NCI-H446 treated with DMSO at 0.1 percent for 48 hours (cell line): ENCODE measurements around the gene LRRC3C.

Source experiments
- DNase-seq: peaks from one replicate; lab custom pipeline; 2025; lab: John Stamatoyannopoulos, UW

The LRRC3C gene

GRCh38 chr17:39949028-39949427 lies 21.5 kb downstream of the LRRC3C start:
- no peak for DNase-seq

GRCh38 chr17:39950871-39951348 lies 23.4 kb downstream of the LRRC3C start:
- DNase-seq, result no peak

DNA sequence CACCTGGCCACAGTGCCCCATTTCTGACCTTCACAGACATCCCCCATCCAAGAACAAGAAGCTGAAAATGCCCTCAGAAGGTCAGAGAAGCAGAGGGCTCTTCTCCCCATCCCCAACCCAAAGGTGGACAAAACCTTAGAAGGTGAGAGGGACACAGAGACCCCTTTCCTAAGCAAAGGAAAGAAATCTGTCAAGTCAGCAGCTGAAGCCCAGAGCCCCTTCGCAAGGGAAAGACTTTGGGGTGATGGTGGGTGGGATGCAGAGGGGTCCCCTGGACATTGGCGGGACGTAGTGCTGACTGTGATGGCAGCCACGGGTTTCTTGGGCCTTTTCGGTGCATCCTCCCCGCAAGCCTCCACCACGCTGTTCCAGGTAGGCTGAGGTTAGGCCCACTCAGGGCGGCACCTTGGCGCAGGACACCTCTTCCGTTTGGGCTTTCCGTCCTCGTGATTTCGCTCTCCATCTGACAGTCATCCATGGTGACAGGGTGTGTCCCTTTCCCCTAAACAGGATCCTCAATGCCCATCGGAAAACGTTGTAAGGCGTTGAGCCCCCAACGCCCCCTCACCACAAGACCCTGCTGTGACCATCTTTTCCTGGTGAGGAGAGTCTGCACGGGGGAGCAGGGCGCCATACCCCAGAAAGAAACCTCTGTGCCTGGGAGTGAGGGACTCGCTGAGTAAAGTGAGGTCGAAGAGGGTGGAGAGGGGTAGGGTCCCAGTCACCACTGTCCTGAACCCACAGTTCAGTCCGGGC lies 24.6 kb downstream of the LRRC3C start:
- no peak for DNase-seq

DNA sequence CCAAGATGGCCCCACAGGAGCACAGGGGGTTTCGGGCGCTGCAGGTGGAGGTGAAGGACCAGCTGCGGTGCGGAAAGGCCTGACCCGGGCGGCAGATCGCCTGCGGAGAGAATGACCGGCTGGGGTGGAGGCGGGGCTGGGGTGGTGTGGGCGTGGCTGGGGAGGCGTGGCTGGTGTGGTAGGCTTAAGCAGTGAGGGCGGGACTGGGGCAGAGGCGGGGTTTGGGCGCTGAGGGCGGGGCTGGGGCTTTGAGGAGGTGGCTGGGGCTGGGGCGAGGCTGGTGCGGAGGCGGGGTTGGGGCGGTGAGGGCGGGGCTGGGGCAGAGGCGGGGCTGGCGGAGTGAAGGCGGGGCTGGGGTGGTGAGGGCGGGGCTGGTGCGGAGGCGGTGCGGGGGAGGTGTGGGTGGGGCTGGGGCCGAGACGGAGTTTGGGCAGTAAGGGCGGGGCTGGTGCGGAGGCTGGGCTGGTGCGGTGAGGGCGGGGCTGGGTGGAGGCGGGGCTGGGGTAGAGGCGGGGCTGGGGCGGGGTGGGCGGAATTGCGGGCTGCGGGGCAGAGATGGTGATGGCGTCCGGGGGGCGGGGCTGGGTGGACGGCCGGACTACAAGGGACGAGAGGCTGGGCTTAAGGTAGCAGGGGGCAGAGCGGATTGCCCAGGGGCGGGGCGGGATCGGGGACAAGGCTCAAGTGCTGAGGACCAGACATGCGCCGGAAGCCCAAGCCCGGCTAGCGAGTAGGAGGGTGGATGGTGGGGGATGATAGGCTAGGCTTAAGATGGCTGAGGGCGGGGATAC lies 25.3 kb downstream of the LRRC3C start:
- DNase-seq, result peak; percentile 72

GRCh38 chr17:39953471-39953888 lies 25.9 kb downstream of the LRRC3C start:
- no peak for DNase-seq

DNA sequence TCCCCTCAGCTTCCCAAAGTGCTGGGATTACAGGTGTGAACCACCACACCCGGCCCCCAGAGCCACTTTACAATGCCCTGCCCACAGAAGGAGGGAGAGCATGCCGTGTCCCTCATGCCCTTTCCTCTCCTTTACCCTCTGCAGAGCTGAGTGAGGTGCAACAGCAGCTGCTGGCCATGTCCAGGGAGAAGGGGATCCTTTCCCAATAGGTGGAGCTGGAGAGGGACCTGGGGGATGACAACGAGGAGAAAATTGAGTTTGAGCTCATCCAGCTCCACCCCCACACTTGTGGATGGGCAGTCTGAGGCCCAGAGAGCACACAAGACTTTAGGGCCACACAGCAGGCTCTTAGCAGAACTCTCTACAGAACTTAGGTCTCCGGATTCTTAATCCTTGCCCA lies 27.3 kb downstream of the LRRC3C start:
- no peak for DNase-seq

- no peak for DNase-seq
Observed at GRCh38 chr17:39955726-39956225, 28.2 kb downstream of the LRRC3C start.

DNA sequence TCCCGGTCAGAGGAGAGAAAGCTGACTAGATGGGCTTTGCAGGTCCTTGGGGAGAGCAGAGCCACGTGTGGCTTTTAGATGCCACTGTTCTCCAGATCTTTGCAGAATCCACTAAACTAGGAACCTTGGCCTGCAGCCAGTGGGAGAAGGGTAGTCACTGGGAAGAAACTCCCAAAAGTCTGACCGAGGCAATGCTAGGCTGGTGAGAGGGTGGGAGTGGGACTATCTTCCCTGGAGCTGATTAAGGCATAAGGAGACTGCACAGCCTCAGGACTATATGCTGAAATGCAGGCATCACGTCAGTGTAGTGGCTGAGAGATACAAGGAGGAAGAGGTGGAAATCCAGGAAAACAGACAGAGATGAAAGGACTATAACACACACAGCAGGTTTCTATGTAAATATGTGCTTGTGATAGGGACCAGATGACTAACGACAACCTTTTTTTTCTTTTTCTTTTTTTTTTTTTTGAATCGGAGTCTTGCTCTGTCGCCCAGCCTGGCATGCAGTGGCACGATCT lies 33.1 kb downstream of the LRRC3C start:
- DNase-seq, result no peak

DNA sequence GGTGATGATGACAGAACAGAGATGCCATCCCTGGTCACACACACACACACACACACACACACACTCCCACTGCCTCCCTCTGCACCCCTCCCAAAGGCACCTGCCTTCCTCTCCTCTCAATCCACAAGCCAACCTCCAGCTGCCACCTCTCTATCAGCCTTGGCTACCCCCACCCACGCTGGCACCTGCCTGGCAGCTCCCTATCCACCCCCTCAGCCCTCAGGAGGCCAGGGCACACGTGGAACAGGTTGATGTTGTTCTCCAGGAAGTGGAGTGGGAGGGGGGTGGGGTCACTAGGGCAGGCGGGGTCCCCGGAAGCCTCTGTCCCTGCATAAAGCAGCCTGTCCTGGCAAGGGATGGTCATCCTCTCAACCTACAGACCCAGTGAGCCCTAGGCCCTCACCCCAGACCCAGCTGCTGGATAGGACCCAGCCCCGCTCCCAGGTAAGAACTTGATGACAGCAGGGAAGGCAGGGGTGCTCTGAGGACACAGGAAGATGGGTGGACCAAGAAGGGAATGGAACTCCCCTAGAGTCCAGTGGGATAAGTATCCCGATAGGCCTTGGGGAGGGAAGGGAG lies 35.2 kb downstream of the LRRC3C start, which contains the start of gene GSDMA:
TSS of gene GSDMA (plus strand) at position 363 of the 579 bp plus-strand sequence. CDS start 2,684 bp downstream, outside the sequence.
- no peak for DNase-seq

DNA sequence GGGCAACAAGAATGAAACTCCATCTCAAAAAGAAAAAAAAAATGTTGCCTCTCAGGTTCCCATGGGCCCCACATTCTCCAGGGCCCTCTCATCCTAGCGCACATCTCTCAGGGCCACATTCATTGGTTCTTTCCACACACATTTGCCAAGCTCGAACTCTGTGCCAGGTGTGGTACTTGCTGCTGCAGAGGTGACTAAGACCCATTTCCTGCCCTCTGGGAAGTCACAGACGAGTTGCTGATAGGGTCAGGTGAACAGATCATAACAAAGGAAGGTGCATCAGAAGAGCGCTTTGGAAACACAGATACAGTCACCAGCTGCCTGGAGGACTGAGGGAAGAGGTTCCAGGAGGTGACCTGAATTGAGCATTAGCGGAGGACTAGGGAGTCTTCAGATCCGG lies 36.3 kb downstream of the LRRC3C start:
- DNase-seq, result no peak

DNA sequence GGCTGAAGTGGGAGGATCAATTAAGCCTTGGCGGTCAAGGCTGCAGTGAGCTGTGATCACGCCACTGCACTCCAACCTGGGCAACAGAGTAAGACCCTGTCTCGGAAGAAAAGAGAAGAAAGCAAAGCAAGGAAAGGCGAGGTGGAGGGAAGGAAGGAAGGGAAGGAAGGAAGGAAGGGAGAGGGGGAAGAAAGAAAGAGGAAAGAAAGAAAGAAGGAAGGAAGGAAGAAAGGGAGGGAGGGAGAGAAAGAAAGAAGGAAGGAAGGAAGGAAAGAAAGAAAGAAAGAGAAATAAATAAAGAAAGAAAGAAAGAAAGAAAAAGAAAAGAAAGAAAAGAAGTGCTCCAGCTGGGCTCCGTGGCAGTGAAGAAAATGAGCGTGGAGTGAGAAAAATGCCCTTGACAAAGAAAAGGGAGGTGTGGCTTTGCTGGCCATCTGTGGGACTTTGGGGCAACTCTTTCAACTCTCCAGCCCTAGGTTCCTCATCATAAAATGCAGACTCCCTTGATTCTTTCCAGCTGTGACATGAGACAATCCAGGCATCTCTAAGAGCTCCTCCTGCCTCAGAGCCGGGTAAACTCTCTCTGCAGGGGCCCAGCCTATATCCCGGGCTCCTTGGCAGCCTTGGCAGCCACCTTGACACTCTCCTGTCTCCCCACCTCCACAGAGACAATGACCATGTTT lies 37.6 kb downstream of the LRRC3C start:
- DNase-seq, result no peak

DNA sequence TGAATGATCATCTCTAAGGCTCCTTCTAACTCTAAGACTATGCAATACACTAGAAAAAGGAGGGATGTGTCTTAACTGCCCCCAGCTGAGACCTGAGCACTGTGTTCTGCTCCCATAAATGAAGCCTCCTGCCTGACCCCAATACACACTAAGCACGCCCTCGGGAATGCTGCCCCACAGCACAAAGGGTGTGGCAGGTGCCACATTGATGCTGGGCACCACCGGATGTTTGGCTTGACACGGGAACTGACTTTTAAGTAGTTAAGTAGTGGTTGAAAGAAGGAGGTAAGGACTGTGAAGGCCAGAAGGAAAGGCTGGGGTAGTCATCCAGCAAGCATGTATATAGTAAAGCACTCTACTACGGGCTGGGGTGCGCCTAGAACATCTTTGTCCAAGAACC lies 39.2 kb downstream of the LRRC3C start:
- no peak for DNase-seq

GRCh38 chr17:39968761-39969160 lies 41.2 kb downstream of the LRRC3C start:
- DNase-seq, result no peak

GRCh38 chr17:39969375-39969774 lies 41.8 kb downstream of the LRRC3C start:
- DNase-seq, result no peak

GRCh38 chr17:39970157-39970692 lies 42.7 kb downstream of the LRRC3C start:
- no peak for DNase-seq

- DNase-seq, result no peak
Observed at GRCh38 chr17:39971076-39971603, 43.6 kb downstream of the LRRC3C start.

DNA sequence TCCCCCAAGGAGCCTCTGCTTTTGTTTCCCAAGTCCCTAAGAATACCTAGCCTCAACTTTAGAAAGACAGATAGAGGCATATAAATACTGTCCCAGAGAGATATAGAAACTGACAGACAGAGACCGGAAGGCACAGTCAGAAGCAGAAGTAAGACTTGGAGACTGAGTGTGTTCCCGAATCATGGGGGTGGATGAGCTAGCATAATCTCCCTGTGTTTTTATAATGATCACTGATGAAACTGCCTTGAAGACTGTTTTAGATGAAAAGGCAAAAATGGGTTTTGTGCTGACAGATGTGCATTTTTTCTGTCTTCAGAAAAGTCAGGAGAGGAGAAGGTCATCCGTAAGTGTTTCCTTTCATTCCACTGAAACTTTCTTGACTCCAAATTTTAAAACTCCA lies 44.7 kb downstream of the LRRC3C start:
- DNase-seq, result no peak

DNA sequence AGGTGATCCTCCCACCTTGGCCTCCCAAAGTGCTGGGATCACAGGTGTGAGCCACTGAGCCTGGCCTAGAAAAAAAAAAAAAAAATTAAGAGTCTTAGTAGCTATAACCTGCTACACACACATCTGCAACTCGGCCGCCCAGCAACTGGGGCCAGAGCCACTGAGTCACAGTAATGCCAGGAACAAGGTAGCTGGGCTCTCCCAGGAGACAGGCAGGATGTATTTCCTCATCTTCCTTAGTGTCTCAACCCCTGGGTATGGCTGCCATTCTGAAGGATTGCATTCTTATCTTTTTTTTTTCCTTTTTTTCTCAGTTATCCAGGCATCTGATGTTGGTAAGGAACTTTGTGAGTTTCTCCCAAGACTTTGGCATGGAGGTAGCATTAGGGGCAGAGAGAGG lies 46.0 kb downstream of the LRRC3C start:
- no peak for DNase-seq

DNA sequence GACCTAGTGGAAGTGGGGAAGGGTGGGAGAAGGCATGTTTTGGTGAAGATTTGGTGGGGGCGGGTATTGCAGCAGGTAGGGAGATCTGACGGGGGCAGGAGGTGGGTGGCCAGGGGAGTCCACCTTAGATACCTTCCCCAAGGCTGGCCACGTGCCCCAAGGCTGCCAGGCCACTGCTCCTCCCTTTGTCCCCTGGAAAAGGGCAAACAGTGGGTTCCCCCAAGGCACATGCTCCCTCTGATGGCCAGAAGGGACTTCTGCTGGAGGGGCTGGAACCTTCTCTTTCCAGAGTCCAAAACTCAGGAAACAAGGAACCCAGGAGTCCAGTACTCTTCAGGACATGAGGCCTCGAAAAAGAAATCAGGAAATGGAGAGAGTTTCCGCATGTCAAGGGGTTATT lies 46.9 kb downstream of the LRRC3C start:
- no peak for DNase-seq

GRCh38 chr17:39975801-39976200 lies 48.3 kb downstream of the LRRC3C start:
- no peak for DNase-seq

GRCh38 chr17:39979016-39979670 lies 51.6 kb downstream of the LRRC3C start:
- no peak for DNase-seq
